MCF 10A (cell line): ENCODE results near the gene FBXO36. TPM values are rescaled to one million over a fixed set of nuclear protein-coding genes. Genes with fewer than 3 reads are reported as not detected.
A peak's percentile ranks its signal among the peaks of the same experiment; 100 is the strongest.
"Not testable (repeated sequence)": the region's sequence is repeated elsewhere in the genome, so short reads cannot be mapped to it uniquely, and the experiment has no call there.

Source experiments
- BruUV-seq: library from RNA; stranded (reverse); fragments of 400-500 nt; replicated peaks from 2 replicates; lab custom pipeline; 2021; lab: Mats Ljungman, UMichigan
- CTCF ChIA-PET: fragments of 300-600 bp; sonication (Branson Sonifier 250); formaldehyde crosslinking; extraction: SDS; loops from one replicate; lab custom pipeline; 2021; ENCODE audit warnings: antibody characterized with exemption, inconsistent platforms; lab: Yijun Ruan, JAX
- POLR2A ChIA-PET: fragments of 300-600, 350-650 bp; sonication (Branson Sonifier 250); formaldehyde crosslinking; extraction: SDS; loops from one replicate; lab custom pipeline; 2020; ENCODE audit warnings: antibody characterized with exemption, inconsistent platforms; lab: Yijun Ruan, JAX
- DNase-seq: peaks from one replicate; pipeline ENCODE4 v3.0.0-alpha.2; 2018; ENCODE audit not compliant: unreplicated experiment
- H3K27ac Mint-ChIP-seq: one replicate; pipeline ENCODE4 v1.8.0; 2022; ENCODE audit warnings: mild to moderate bottlenecking, low read depth, mixed read lengths; ENCODE audit not compliant: unreplicated experiment
- H3K27me3 Mint-ChIP-seq: one replicate; pipeline ENCODE4 v1.8.0; 2022; ENCODE audit warnings: mixed read lengths; ENCODE audit not compliant: insufficient read depth, unreplicated experiment
- H3K36me3 Mint-ChIP-seq: one replicate; pipeline ENCODE4 v1.8.0; 2022; ENCODE audit warnings: mild to moderate bottlenecking, moderate library complexity, mixed read lengths; ENCODE audit not compliant: insufficient read depth, unreplicated experiment
- H3K4me1 Mint-ChIP-seq: one replicate; pipeline ENCODE4 v1.8.0; 2022; ENCODE audit warnings: mixed read lengths; ENCODE audit not compliant: insufficient read depth, unreplicated experiment
- H3K4me3 Mint-ChIP-seq: one replicate; pipeline ENCODE4 v1.8.0; 2022; ENCODE audit warnings: mild to moderate bottlenecking, moderate library complexity, mixed read lengths; ENCODE audit not compliant: unreplicated experiment
- H3K9me3 Mint-ChIP-seq: one replicate; pipeline ENCODE4 v1.8.0; 2022; ENCODE audit warnings: mixed read lengths; ENCODE audit not compliant: unreplicated experiment
- CTCF ChIP-seq: fragments of 200-600 bp; IDR thresholded peaks from one replicate; pipeline ENCODE4 v1.8.0; 2022; ENCODE audit warnings: antibody characterized with exemption, mild to moderate bottlenecking; ENCODE audit not compliant: unreplicated experiment
- intact Hi-C: fragments of 100-400 bp; cut with micrococcal nuclease; formaldehyde crosslinking; loops from 2 replicates; pipeline ENCODE4 v1.14.1; 2022
- total RNA-seq: library from RNA; stranded (reverse); gene quantifications from 2 replicates; pipeline ENCODE4 v1.2.3, GENCODE V29; 2022

FBXO36 gene
- total RNA-seq, 1 experiment from 2014 or later, result 2.2 TPM

- no peak for TF ChIP-seq CTCF
- BruUV-seq, result TSS peak; percentile 33
Measured at GRCh38 chr2:229920011-229920641, 2.2 kb upstream of the FBXO36 start.

GRCh38 chr2:229921101-229921891, 1.0 kb upstream of the FBXO36 start:
- DNase-seq, result peak; percentile 74
- no peak for TF ChIP-seq CTCF
- H3K9me3 Mint-ChIP-seq, result no peaks in the 10 kb centered on the region
- CTCF ChIA-PET, result interaction anchor here (0.6 to 2.4 kb wide), 5 partner anchors 11 to 120 kb away, joined by 3 to 7 read pairs (median 3); no protein-coding TSS in a partner anchor
- peak overlapping the region; percentile 97 for H3K27ac Mint-ChIP-seq
- POLR2A ChIA-PET, result interaction anchor here (0.6 to 4.5 kb wide), 22 partner anchors 10 to 1544 kb away, joined by 3 to 54 read pairs (median 4); partner anchors contain the start of gene SP110
- H3K36me3 Mint-ChIP-seq, result peaks cover 39% of the 10 kb centered on the region
- BruUV-seq, result no TSS peak
- peak overlapping the region; percentile 94 for H3K4me3 Mint-ChIP-seq
- intact Hi-C loops, result loop anchor here (2.0 kb wide), 1 partner anchor 120 kb away; no protein-coding TSS in a partner anchor
- H3K4me1 Mint-ChIP-seq, result peaks cover 19% of the 10 kb centered on the region
- no peaks in the 10 kb centered on the region for H3K27me3 Mint-ChIP-seq

More at GRCh38 chr2:229920011-229920641, 2.2 kb upstream of the FBXO36 start:
- Mint-ChIP-seq H3K4me1 (peaks cover 19% of the 10 kb centered on the region), H3K36me3 (peaks cover 32% of the 10 kb centered on the region), H3K27me3 (no peaks in the 10 kb centered on the region), H3K4me3 (peak overlapping the region; percentile 94), H3K9me3 (no peaks in the 10 kb centered on the region), H3K27ac (peak overlapping the region; percentile 97)
- ChIA-PET POLR2A (interaction anchor here (0.6 to 4.5 kb wide), 8 partner anchors 9 to 794 kb away, joined by 3 to 54 read pairs (median 4); no protein-coding TSS in a partner anchor), CTCF (interaction anchor here (0.7 to 2.4 kb wide), 4 partner anchors 9 to 635 kb away, joined by 3 to 9 read pairs (median 5); no protein-coding TSS in a partner anchor)
- no peak for DNase-seq
- intact Hi-C loops, result loop anchor here (2.0 kb wide), 1 partner anchor 119 kb away; no protein-coding TSS in a partner anchor

GRCh38 chr2:229921892-229922448, 333 bp upstream of the FBXO36 start, which contains the start of gene TRIP12:
Gene TRIP12, minus strand, starts transcription at chr2:229922009. Its CDS starts 41,930 bp downstream, at chr2:229880079.
- Mint-ChIP-seq H3K27me3 (no peaks in the 10 kb centered on the region), H3K9me3 (no peaks in the 10 kb centered on the region), H3K36me3 (peaks cover 35% of the 10 kb centered on the region), H3K4me3 (peak within 1 kb of the TSS; percentile 94), H3K4me1 (peaks cover 19% of the 10 kb centered on the region), H3K27ac (peak within 1 kb of the TSS; percentile 97)
- POLR2A ChIA-PET, result interaction anchor here (0.6 to 4.5 kb wide), 23 partner anchors 9 to 1543 kb away, joined by 3 to 54 read pairs (median 3); partner anchors contain the start of genes SP110 and SP140L
- CTCF ChIA-PET, result interaction anchor here (0.6 to 2.4 kb wide), 5 partner anchors 11 to 121 kb away, joined by 3 to 7 read pairs (median 4); no protein-coding TSS in a partner anchor
- no peak for TF ChIP-seq CTCF
- intact Hi-C loops, result loop anchor here (2.0 kb wide), 1 partner anchor 121 kb away; no protein-coding TSS in a partner anchor
- BruUV-seq, result no TSS peak
- DNase-seq, result peak; percentile 95

GRCh38 chr2:229924541-229924940, 2.2 kb downstream of the FBXO36 start:
- Mint-ChIP-seq H3K4me1 (peaks cover 17% of the 10 kb centered on the region), H3K36me3 (peaks cover 18% of the 10 kb centered on the region), H3K4me3 (peak overlapping the region; percentile 94)
- H3K9me3 Mint-ChIP-seq, H3K27ac Mint-ChIP-seq, POLR2A ChIA-PET, CTCF ChIA-PET, H3K27me3 Mint-ChIP-seq, intact Hi-C loops, BruUV-seq, DNase-seq: not testable (repeated sequence)
